ENCODE results near the gene LCK. TPM values are rescaled to one million over a fixed set of nuclear protein-coding genes. Genes with fewer than 3 reads are reported as not detected.

Gene LCK
- total RNA-seq, 1 experiment from 2014 or later, result 37.6 TPM

- Mint-ChIP-seq H3K27ac (no peak overlapping the region), H3K27me3 (ENCODE audit: low read depth) (no peaks in the 10 kb centered on the region), H3K4me3 (no peak overlapping the region), H3K36me3 (ENCODE audit: insufficient read depth in 1 of 3, low read depth in 3 of 3) (peaks cover 12 to 52% (median 48%) of the 10 kb centered on the region in 3 experiments; a peak in 6 of 7 replicates), H3K4me1 (no peaks in the 10 kb centered on the region), H3K9me3 (no peaks in the 10 kb centered on the region)
- no peak overlapping the region for H3K56ac ChIP-seq (ENCODE audit: insufficient read length, low read depth, low read length)
- H3K18ac ChIP-seq (ENCODE audit: insufficient read length, low read depth, low read length), result no peak overlapping the region
- no peak overlapping the region for H3K4me2 ChIP-seq (ENCODE audit: insufficient read depth, insufficient read length, low read length)
- no peak for TF ChIP-seq CTCF (conservative IDR thresholded peaks at IDR 0.05)
- no peak overlapping the region for H3K23ac ChIP-seq (ENCODE audit: insufficient read length, low read depth, low read length)
- H2BK12ac ChIP-seq (ENCODE audit: insufficient read length, low read depth, low read length), result no peak overlapping the region
- no peak overlapping the region for H2BK20ac ChIP-seq (ENCODE audit: low read depth, low read length, poor library complexity, severe bottlenecking)
- no peak overlapping the region for H2AK5ac ChIP-seq (ENCODE audit: insufficient read length, low read length)
- no peak overlapping the region for H4K5ac ChIP-seq (ENCODE audit: insufficient read length, low read depth, low read length)
- no peaks in the 10 kb centered on the region for H3K4me1 ChIP-seq (ENCODE audit: insufficient read depth, low read length)
- H3K4ac ChIP-seq (ENCODE audit: low read depth, low read length), result no peak overlapping the region
- DNase-seq, result no peak
- no peak overlapping the region for H3K27ac ChIP-seq (ENCODE audit: insufficient read length, low read depth, low read length)
- no peak overlapping the region for H2BK5ac ChIP-seq (ENCODE audit: insufficient read length, low read length)
- H3K9ac ChIP-seq (ENCODE audit: extremely low read depth, insufficient read length, low read length), result no peak overlapping the region
- no peak overlapping the region for H4K8ac ChIP-seq (replicated peaks; ENCODE audit: insufficient read length, low read depth, low read length)
- H3K9me3 ChIP-seq (ENCODE audit: control insufficient read depth, low read depth, low read length), result no peaks in the 10 kb centered on the region
- no peak overlapping the region for H3T11ph ChIP-seq (ENCODE audit: low read length)
- no peaks in the 10 kb centered on the region for H3K27me3 ChIP-seq (ENCODE audit: insufficient read depth, low read length)
- H4K20me1 ChIP-seq (ENCODE audit: control insufficient read depth, insufficient read depth, insufficient read length), result no peaks in the 10 kb centered on the region
- H3K14ac ChIP-seq (ENCODE audit: insufficient read depth, low read length), result no peak overlapping the region
- no peaks in the 10 kb centered on the region for H3K23me2 ChIP-seq (ENCODE audit: insufficient read length, low read depth, low read length, poor library complexity, severe bottlenecking)
- H4K91ac ChIP-seq (ENCODE audit: insufficient read length, low read depth, low read length), result no peak overlapping the region
- no CpG with 5 or more reads among the region's 5 CpGs for WGBS (ENCODE audit: extremely low coverage, insufficient read length, low lambda C conversion rate)
- H2BK120ac ChIP-seq (ENCODE audit: low read depth, low read length, poor library complexity, severe bottlenecking), result no peak overlapping the region
- no peaks in the 10 kb centered on the region for H3K79me1 ChIP-seq (ENCODE audit: insufficient read depth, low read depth, low read length, poor library complexity, severe bottlenecking)
- no peaks in the 10 kb centered on the region for H3K79me2 ChIP-seq (ENCODE audit: insufficient read depth, low read length)
- no peak overlapping the region for H2BK15ac ChIP-seq (ENCODE audit: low read depth, low read length)
- no peak overlapping the region for H2AFZ ChIP-seq (ENCODE audit: low read length)
Measured at GRCh38 chr1:32321712-32322291, 70.7 kb downstream of the LCK start.

Measured in H9 (cell line).